ENCODE results near the gene ZNF217.
A peak's percentile ranks its signal among the peaks of the same experiment; 100 is the strongest.
"Not testable (repeated sequence)": the region's sequence is repeated elsewhere in the genome, so short reads cannot be mapped to it uniquely, and the experiment has no call there.

Gene ZNF217

DNA sequence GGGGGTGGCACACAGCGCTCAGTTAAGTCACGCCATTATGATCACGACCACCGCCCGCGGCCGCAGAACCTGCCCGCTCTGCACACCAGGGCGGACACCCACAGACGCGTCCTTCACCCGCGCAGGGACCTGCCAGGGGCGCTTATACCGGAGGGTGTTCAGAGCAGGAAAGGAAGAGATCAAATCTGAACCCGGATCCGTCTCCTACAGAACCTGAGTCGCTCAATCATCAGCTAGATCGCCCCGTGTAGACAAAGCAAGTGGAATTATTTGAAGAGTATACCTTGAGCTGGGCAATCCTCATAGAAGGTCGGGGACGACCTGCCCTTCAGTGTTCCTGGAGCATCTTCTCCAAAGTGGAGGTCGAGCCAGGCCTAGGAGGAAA lies 14.4 kb upstream of the ZNF217 start:
- no peak for TF ChIP-seq SPI1 (IDR thresholded peaks at IDR 0.05; ENCODE audit: borderline replicate concordance, low read depth)
- TF ChIP-seq GABPA (IDR thresholded peaks at IDR 0.05; ENCODE audit: low read depth), result no peak
- TF ChIP-seq REST (IDR thresholded peaks at IDR 0.05; ENCODE audit: insufficient replicate concordance, low read depth), result no peak
- TF ChIP-seq, protein P1, sequence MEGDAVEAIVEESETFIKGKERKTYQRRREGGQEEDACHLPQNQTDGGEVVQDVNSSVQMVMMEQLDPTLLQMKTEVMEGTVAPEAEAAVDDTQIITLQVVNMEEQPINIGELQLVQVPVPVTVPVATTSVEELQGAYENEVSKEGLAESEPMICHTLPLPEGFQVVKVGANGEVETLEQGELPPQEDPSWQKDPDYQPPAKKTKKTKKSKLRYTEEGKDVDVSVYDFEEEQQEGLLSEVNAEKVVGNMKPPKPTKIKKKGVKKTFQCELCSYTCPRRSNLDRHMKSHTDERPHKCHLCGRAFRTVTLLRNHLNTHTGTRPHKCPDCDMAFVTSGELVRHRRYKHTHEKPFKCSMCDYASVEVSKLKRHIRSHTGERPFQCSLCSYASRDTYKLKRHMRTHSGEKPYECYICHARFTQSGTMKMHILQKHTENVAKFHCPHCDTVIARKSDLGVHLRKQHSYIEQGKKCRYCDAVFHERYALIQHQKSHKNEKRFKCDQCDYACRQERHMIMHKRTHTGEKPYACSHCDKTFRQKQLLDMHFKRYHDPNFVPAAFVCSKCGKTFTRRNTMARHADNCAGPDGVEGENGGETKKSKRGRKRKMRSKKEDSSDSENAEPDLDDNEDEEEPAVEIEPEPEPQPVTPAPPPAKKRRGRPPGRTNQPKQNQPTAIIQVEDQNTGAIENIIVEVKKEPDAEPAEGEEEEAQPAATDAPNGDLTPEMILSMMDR (IDR thresholded peaks at IDR 0.05; ENCODE audit: insufficient read depth, low read length), result no peak
- no peak for TF ChIP-seq POLR2AphosphoS5 (IDR thresholded peaks at IDR 0.05; ENCODE audit: low read depth)
- Histone ChIP-seq H3K4me3 (replicated peaks; ENCODE audit: insufficient read depth, low read length) (no peak overlapping the region), H3K27me3 (ENCODE audit: insufficient read depth, poor library complexity, severe bottlenecking) (no peaks in the 10 kb centered on the region), H3K27ac (replicated peaks) (peak overlapping the region; percentile 95)
- DNase-seq (ENCODE audit: low read depth in 1 of 2, low spot score in 1 of 2), result no peak

DNA sequence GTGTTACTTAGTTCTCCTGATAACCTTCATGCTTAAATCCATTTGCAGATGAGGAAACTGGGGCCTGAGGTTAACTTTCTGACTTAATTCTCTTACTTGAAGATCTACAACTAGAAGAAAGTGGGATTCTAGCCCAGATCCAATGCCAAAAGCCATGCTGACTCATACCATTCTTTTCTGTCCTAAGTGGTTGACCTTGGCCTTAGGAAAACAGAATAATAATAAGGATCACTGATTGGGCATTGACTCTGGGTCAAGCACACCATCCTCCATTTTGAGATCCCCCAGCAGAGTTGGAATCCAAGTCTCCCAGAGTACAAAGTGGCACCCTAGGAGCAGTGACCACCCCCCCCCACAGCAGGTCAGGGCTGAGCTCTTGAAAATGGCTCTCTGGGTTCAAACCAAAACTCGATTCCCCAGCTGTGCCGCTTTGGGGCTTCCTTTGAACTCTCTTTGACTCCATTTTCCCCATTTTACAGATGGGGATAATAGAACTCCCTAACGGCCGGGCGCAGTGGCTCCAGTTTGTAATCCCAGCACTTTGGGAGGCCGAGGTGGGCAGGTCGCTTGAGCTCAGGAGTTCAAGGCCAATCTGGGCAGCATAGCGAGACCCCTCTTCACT lies 12.8 kb upstream of the ZNF217 start:
- Histone ChIP-seq H3K4me3 (replicated peaks; ENCODE audit: insufficient read depth, low read length) (no peak overlapping the region), H3K27ac (replicated peaks) (no peak overlapping the region), H3K27me3 (ENCODE audit: insufficient read depth, poor library complexity, severe bottlenecking) (no peaks in the 10 kb centered on the region)
- TF ChIP-seq REST (IDR thresholded peaks at IDR 0.05; ENCODE audit: insufficient replicate concordance, low read depth), result no peak
- no peak for TF ChIP-seq GABPA (IDR thresholded peaks at IDR 0.05; ENCODE audit: low read depth)
- no peak for TF ChIP-seq POLR2AphosphoS5 (IDR thresholded peaks at IDR 0.05; ENCODE audit: low read depth)
- no peak for DNase-seq (ENCODE audit: low read depth in 1 of 2, low spot score in 1 of 2)

DNA sequence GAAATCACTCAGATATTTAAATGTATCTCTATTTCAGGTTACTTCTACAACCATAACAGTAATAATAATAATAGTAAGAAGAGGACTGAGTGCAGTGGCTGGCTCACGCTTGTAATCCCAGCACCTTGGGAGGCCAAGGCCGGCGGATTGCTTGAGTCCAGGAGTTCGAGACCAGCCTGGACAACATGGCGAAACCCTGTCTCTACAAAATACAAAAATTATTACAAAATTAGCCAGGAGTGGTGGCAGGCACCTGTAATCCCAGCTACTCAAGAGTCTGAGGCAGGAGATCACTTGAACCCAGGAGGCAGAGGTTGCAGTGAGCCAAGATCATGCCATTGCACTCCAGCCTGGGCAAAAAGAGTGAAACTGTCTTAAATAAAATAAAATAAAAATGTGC lies 11.8 kb upstream of the ZNF217 start:
- DNase-seq (ENCODE audit: low read depth in 1 of 2, low spot score in 1 of 2); H3K27me3 ChIP-seq (ENCODE audit: insufficient read depth, poor library complexity, severe bottlenecking); H3K4me3 ChIP-seq (replicated peaks; ENCODE audit: insufficient read depth, low read length); H3K27ac ChIP-seq (replicated peaks): not testable (repeated sequence)

- not testable (repeated sequence) for H3K27me3 ChIP-seq (ENCODE audit: insufficient read depth, poor library complexity, severe bottlenecking); H3K27ac ChIP-seq (replicated peaks); DNase-seq (ENCODE audit: low read depth in 1 of 2, low spot score in 1 of 2); H3K4me3 ChIP-seq (replicated peaks; ENCODE audit: insufficient read depth, low read length)
These were observed 11.2 kb upstream of the ZNF217 start for GRCh38 chr20:53604846-53605245.

GRCh38 chr20:53602661-53603060 lies 9.0 kb upstream of the ZNF217 start:
- Histone ChIP-seq H3K27ac (replicated peaks) (no peak overlapping the region), H3K27me3 (ENCODE audit: insufficient read depth, poor library complexity, severe bottlenecking) (no peaks in the 10 kb centered on the region), H3K4me3 (replicated peaks; ENCODE audit: insufficient read depth, low read length) (no peak overlapping the region)
- TF ChIP-seq REST (IDR thresholded peaks at IDR 0.05; ENCODE audit: insufficient replicate concordance, low read depth) (no peak), SPI1 (IDR thresholded peaks at IDR 0.05; ENCODE audit: borderline replicate concordance, low read depth) (no peak), GABPA (IDR thresholded peaks at IDR 0.05; ENCODE audit: low read depth) (no peak), POLR2AphosphoS5 (IDR thresholded peaks at IDR 0.05; ENCODE audit: low read depth) (no peak)
- TF ChIP-seq, protein P1 (IDR thresholded peaks at IDR 0.05; ENCODE audit: insufficient read depth, low read length), result no peak
- no peak for DNase-seq (ENCODE audit: low read depth in 1 of 2, low spot score in 1 of 2)
